Caco-2 (cell line): ENCODE results near the gene ZDHHC12. TPM values are rescaled to one million over a fixed set of nuclear protein-coding genes. Genes with fewer than 3 reads are reported as not detected.

Experiments used
- BruUV-seq: library from RNA; stranded (reverse); fragments of 400-500 nt; replicated peaks from 2 replicates; lab custom pipeline; 2021; lab: Mats Ljungman, UMichigan
- CTCF ChIA-PET: fragments of 300-600 bp; sonication (Branson Sonifier 250); formaldehyde crosslinking; loops from one replicate; lab custom pipeline; 2022; ENCODE audit warnings: antibody characterized with exemption; lab: Charles Lee
- POLR2A ChIA-PET: fragments of 300-600 bp; sonication (Branson Sonifier 250); formaldehyde crosslinking; loops from one replicate; lab custom pipeline; 2022; ENCODE audit warnings: antibody characterized with exemption; lab: Charles Lee
- DNase-seq, 2 experiments: peaks; one replicate each; pipeline versions ENCODE4 v3.0.0 to v3.0.0-alpha.2; 2020 to 2022
- H3K27me3 ChIP-seq: replicated peaks from 2 replicates; pipeline ENCODE4 v1.6.0; 2011; ENCODE audit warnings: low read length; ENCODE audit not compliant: control insufficient read depth, insufficient read depth
- H3K36me3 ChIP-seq: 2 replicates; pipeline ENCODE4 v1.5.1; 2011; ENCODE audit warnings: low read length; ENCODE audit not compliant: control insufficient read depth, insufficient read depth
- H3K4me1 ChIP-seq: fragments of 250-450 bp; sonication (Bioruptor Pico); 2 replicates; pipeline ENCODE4 v1.5.1; 2020; ENCODE audit warnings: mild to moderate bottlenecking
- H3K4me3 ChIP-seq: 2 replicates; pipeline ENCODE4 v1.5.1; 2011; ENCODE audit warnings: low read depth, mild to moderate bottlenecking, control low read depth, low read length
- H3K9me3 ChIP-seq: fragments of 250-450 bp; sonication (Bioruptor Pico); 2 replicates; pipeline ENCODE4 v1.5.1; 2020; ENCODE audit warnings: mild to moderate bottlenecking, moderate library complexity
- H3K27ac Mint-ChIP-seq: one replicate; pipeline ENCODE4 v1.8.0; 2022; ENCODE audit warnings: mixed read lengths; ENCODE audit not compliant: unreplicated experiment
- H3K27me3 Mint-ChIP-seq: one replicate; pipeline ENCODE4 v1.8.0; 2022; ENCODE audit warnings: mixed read lengths; ENCODE audit not compliant: insufficient read depth, unreplicated experiment
- H3K36me3 Mint-ChIP-seq: one replicate; pipeline ENCODE4 v1.8.0; 2022; ENCODE audit warnings: mild to moderate bottlenecking, mixed read lengths; ENCODE audit not compliant: insufficient read depth, unreplicated experiment
- H3K4me1 Mint-ChIP-seq: one replicate; pipeline ENCODE4 v1.8.0; 2022; ENCODE audit warnings: low read depth, mixed read lengths; ENCODE audit not compliant: unreplicated experiment
- H3K4me3 Mint-ChIP-seq: one replicate; pipeline ENCODE4 v1.8.0; 2022; ENCODE audit warnings: mild to moderate bottlenecking, moderate library complexity, mixed read lengths; ENCODE audit not compliant: unreplicated experiment
- H3K9me3 Mint-ChIP-seq: one replicate; pipeline ENCODE4 v1.8.0; 2022; ENCODE audit warnings: mixed read lengths; ENCODE audit not compliant: unreplicated experiment
- intact Hi-C: fragments of 100-400 bp; cut with micrococcal nuclease; formaldehyde crosslinking; loops from one replicate; pipeline ENCODE4 v1.10.0; 2022; ENCODE audit not compliant: unreplicated experiment
- total RNA-seq: library from RNA; stranded (reverse); gene quantifications from 2 replicates; pipeline ENCODE4 v1.2.3, GENCODE V29; 2022
- TF ChIP-seq, protein P1 (sequence below), 2 experiments: fragments of 200-600 bp in 1 of 2; IDR thresholded peaks; 1 replicate in 1 of 2; 2 replicates in 1 of 2; pipeline versions ENCODE4 v1.5.1 to v1.8.0; 2011 to 2022; ENCODE audit warnings: antibody characterized with exemption in 1 of 2, control low read depth in 1 of 2, inconsistent platforms in 1 of 2, low read depth in 1 of 2, low read length in 1 of 2, mild to moderate bottlenecking in 1 of 2, moderate library complexity in 1 of 2; ENCODE audit not compliant: insufficient read depth in 1 of 2, severe bottlenecking in 1 of 2, unreplicated experiment in 1 of 2

The ZDHHC12 gene
- total RNA-seq, 1 experiment from 2014 or later: 73.7 TPM

GRCh38 chr9:128688501-128689292 lies 35.2 kb downstream of the ZDHHC12 start, which contains the start of gene SET:
Gene SET (plus strand): TSS chr9:128689222. CDS start chr9:128689583, 361 bp downstream.
- peak within 1 kb of the TSS; percentile 96 for H3K4me3 Mint-ChIP-seq
- Histone ChIP-seq H3K9me3 (no peaks in the 10 kb centered on the region), H3K36me3 (0 out of 2 replicates have a peak, but pooled peaks cover 1% of the 10 kb centered on the region), H3K4me1 (peaks cover 29% of the 10 kb centered on the region), H3K27me3 (no peaks in the 10 kb centered on the region), H3K4me3 (peak within 1 kb of the TSS; percentile 68)
- no TSS peak for BruUV-seq
- intact Hi-C loops: loop anchor here (2.0 kb wide), 1 partner anchor 36 kb away; the partner anchor contains the start of gene ZDHHC12
- peaks cover 32% of the 10 kb centered on the region for H3K4me1 Mint-ChIP-seq
- peak within 1 kb of the TSS; percentile 93 for H3K27ac Mint-ChIP-seq
- CTCF ChIA-PET: interaction anchor here (1.0 to 1.2 kb wide), 2 partner anchors 53 to 141 kb away, joined by 3 to 6 read pairs; partner anchors contain the start of gene SPOUT1
- TF ChIP-seq, protein P1, sequence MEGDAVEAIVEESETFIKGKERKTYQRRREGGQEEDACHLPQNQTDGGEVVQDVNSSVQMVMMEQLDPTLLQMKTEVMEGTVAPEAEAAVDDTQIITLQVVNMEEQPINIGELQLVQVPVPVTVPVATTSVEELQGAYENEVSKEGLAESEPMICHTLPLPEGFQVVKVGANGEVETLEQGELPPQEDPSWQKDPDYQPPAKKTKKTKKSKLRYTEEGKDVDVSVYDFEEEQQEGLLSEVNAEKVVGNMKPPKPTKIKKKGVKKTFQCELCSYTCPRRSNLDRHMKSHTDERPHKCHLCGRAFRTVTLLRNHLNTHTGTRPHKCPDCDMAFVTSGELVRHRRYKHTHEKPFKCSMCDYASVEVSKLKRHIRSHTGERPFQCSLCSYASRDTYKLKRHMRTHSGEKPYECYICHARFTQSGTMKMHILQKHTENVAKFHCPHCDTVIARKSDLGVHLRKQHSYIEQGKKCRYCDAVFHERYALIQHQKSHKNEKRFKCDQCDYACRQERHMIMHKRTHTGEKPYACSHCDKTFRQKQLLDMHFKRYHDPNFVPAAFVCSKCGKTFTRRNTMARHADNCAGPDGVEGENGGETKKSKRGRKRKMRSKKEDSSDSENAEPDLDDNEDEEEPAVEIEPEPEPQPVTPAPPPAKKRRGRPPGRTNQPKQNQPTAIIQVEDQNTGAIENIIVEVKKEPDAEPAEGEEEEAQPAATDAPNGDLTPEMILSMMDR (IDR thresholded peaks at IDR 0.05; ENCODE audit: insufficient read depth in 1 of 2, low read depth in 1 of 2, low read length in 1 of 2, severe bottlenecking in 1 of 2, unreplicated experiment in 1 of 2): no peak
- peak; percentile 94 to 98 for DNase-seq
- H3K9me3 Mint-ChIP-seq: no peaks in the 10 kb centered on the region
- no peaks in the 10 kb centered on the region for H3K27me3 Mint-ChIP-seq
- peaks cover 81% of the 10 kb centered on the region for H3K36me3 Mint-ChIP-seq
- POLR2A ChIA-PET: interaction anchor here (0.6 to 2.0 kb wide), 6 partner anchors 9 to 53 kb away, joined by 3 to 26 read pairs (median 4); partner anchors contain the start of gene ZDHHC12

DNA sequence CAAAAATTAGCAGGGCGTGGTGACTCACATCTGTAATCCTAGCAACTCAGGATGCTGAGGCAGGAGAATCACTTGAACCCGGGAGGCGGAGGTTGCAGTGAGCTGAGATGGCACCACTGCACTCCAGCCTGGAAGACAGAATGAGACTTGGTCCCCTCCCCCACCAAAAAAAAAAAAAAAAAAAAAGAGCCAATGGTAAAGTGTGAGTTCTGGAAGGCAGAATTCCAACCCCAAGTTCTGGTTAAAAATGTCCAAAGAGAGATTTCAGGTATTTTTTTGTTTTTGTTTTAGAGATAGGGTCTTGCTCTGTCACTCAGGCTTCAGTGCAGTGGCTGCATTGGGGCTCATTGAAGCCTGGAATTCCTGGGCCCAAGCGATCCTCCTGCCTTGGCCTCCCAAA lies 36.5 kb downstream of the ZDHHC12 start:
- no peak overlapping the region for H3K4me3 ChIP-seq
- H3K36me3 ChIP-seq: no peaks in the 10 kb centered on the region
- Mint-ChIP-seq H3K4me3 (peak overlapping the region; percentile 83), H3K27me3 (no peaks in the 10 kb centered on the region), H3K9me3 (no peaks in the 10 kb centered on the region), H3K4me1 (peaks cover 32% of the 10 kb centered on the region), H3K36me3 (peaks cover 78% of the 10 kb centered on the region), H3K27ac (peak overlapping the region; percentile 83)
- no TSS peak for BruUV-seq
- no peaks in the 10 kb centered on the region for H3K9me3 ChIP-seq
- TF ChIP-seq, protein P1 (IDR thresholded peaks at IDR 0.05; ENCODE audit: insufficient read depth in 1 of 2, low read depth in 1 of 2, low read length in 1 of 2, severe bottlenecking in 1 of 2, unreplicated experiment in 1 of 2): no peak
- H3K27me3 ChIP-seq: no peaks in the 10 kb centered on the region
- POLR2A ChIA-PET: no interaction called here
- intact Hi-C loops: no loop called here
- CTCF ChIA-PET: no interaction called here
- no peak for DNase-seq
- H3K4me1 ChIP-seq: peaks cover 32% of the 10 kb centered on the region

GRCh38 chr9:128685636-128686489 lies 38.1 kb downstream of the ZDHHC12 start:
- ChIA-PET CTCF (no interaction called here), POLR2A (interaction anchor here (3.0 kb wide), 1 partner anchor 50 kb away, joined by 27 read pairs; no protein-coding TSS in a partner anchor)
- Histone ChIP-seq H3K4me1 (peaks cover 26% of the 10 kb centered on the region), H3K36me3 (no peaks in the 10 kb centered on the region), H3K27me3 (no peaks in the 10 kb centered on the region), H3K9me3 (no peaks in the 10 kb centered on the region), H3K4me3 (peak overlapping the region; percentile 9; the same call in 1 of the 2 replicates)
- H3K27ac Mint-ChIP-seq: peak overlapping the region; percentile 99
- H3K27me3 Mint-ChIP-seq: no peaks in the 10 kb centered on the region
- no peaks in the 10 kb centered on the region for H3K9me3 Mint-ChIP-seq
- peak overlapping the region; percentile 100 for H3K4me3 Mint-ChIP-seq
- intact Hi-C loops: no loop called here
- peaks cover 62% of the 10 kb centered on the region for H3K36me3 Mint-ChIP-seq
- no TSS peak for BruUV-seq
- TF ChIP-seq, protein P1 (IDR thresholded peaks at IDR 0.05; ENCODE audit: insufficient read depth in 1 of 2, low read depth in 1 of 2, low read length in 1 of 2, severe bottlenecking in 1 of 2, unreplicated experiment in 1 of 2): no peak
- peaks cover 24% of the 10 kb centered on the region for H3K4me1 Mint-ChIP-seq
- no peak for DNase-seq
